Liver (tissue), 9 donors: Measurements from ENCODE around the gene HLCS. TPM values are rescaled to one million over a fixed set of nuclear protein-coding genes. Genes with fewer than 3 reads are reported as not detected.

Source experiments
- DNase-seq: peaks from one replicate; pipeline ENCODE4 v3.0.0-alpha.2; 2017; ENCODE audit warnings: low spot score
- H3K27ac ChIP-seq, 2 donors: one replicate each; pipeline ENCODE4 v1.7.0; 2013; ENCODE audit warnings: inconsistent platforms in 2 of 2, low read length in 2 of 2, control low read depth in 1 of 2, low read depth in 1 of 2, mild to moderate bottlenecking in 1 of 2
- H3K27me3 ChIP-seq, 4 donors: one replicate each; pipeline versions ENCODE4 v1.6.1 to v1.7.0; 2013; ENCODE audit warnings: low read length in 3 of 4, inconsistent platforms in 1 of 4, mild to moderate bottlenecking in 1 of 4, moderate library complexity in 1 of 4; ENCODE audit not compliant: control insufficient read depth in 4 of 4, insufficient read depth in 4 of 4
- H3K36me3 ChIP-seq, 4 donors: one replicate each; pipeline versions ENCODE4 v1.6.1 to v1.7.0; 2013; ENCODE audit warnings: low read length in 3 of 4, mild to moderate bottlenecking in 3 of 4, low read depth in 1 of 4, moderate library complexity in 1 of 4; ENCODE audit not compliant: control insufficient read depth in 4 of 4, insufficient read depth in 3 of 4
- H3K4me1 ChIP-seq, 4 donors: one replicate each; pipeline versions ENCODE4 v1.6.1 to v1.7.0; 2013; ENCODE audit warnings: low read length in 3 of 4, mild to moderate bottlenecking in 3 of 4, moderate library complexity in 1 of 4; ENCODE audit not compliant: control insufficient read depth in 4 of 4, insufficient read depth in 4 of 4
- H3K4me3 ChIP-seq, 3 donors: one replicate each; pipeline versions ENCODE4 v1.6.1 to v1.7.0; 2013; ENCODE audit warnings: low read length in 3 of 3, control low read depth in 1 of 3, low read depth in 1 of 3, mild to moderate bottlenecking in 1 of 3
- H3K9ac ChIP-seq, 2 donors: one replicate each; pipeline ENCODE4 v1.7.0; 2013; ENCODE audit warnings: low read length in 2 of 2, mild to moderate bottlenecking in 2 of 2, moderate library complexity in 2 of 2, control low read depth in 1 of 2, low read depth in 1 of 2
- H3K9me3 ChIP-seq, 4 donors: one replicate each; pipeline versions ENCODE4 v1.6.1 to v1.7.0; 2013; ENCODE audit warnings: low read length in 3 of 4; ENCODE audit not compliant: control insufficient read depth in 4 of 4
- EGR1 ChIP-seq, 2 donors: IDR thresholded peaks; 2 replicates each; pipeline ENCODE4 v1.6.1; 2016 to 2018; ENCODE audit warnings: antibody characterized with exemption in 2 of 2, low read depth in 2 of 2
- FOXA1 ChIP-seq: IDR thresholded peaks from 2 replicates; pipeline ENCODE4 v1.6.1; 2016; ENCODE audit warnings: antibody characterized with exemption
- FOXA2 ChIP-seq: IDR thresholded peaks from 2 replicates; pipeline ENCODE4 v1.6.1; 2016; ENCODE audit warnings: antibody characterized with exemption
- GABPA ChIP-seq, 2 donors: IDR thresholded peaks in 1 of 2; conservative IDR thresholded peaks in 1 of 2; 2 replicates each; pipeline ENCODE4 v1.6.1; 2016; ENCODE audit warnings: antibody characterized with exemption in 2 of 2, mild to moderate bottlenecking in 1 of 2, moderate library complexity in 1 of 2
- HNF4A ChIP-seq, 2 donors: conservative IDR thresholded peaks; 2 replicates each; pipeline ENCODE4 v1.6.1; 2016; ENCODE audit warnings: antibody characterized with exemption in 2 of 2, mild to moderate bottlenecking in 2 of 2
- HNF4G ChIP-seq: IDR thresholded peaks from 2 replicates; pipeline ENCODE4 v1.6.1; 2016; ENCODE audit warnings: antibody characterized with exemption
- JUND ChIP-seq, 2 donors: IDR thresholded peaks; 2 replicates each; pipeline ENCODE4 v1.6.1; 2016; ENCODE audit warnings: antibody characterized with exemption in 2 of 2
- MAX ChIP-seq: IDR thresholded peaks from 2 replicates; pipeline ENCODE4 v1.6.1; 2016; ENCODE audit warnings: antibody characterized with exemption
- NR2F2 ChIP-seq: IDR thresholded peaks from 2 replicates; pipeline ENCODE4 v1.6.1; 2016; ENCODE audit warnings: antibody characterized with exemption
- RAD21 ChIP-seq, 2 donors: IDR thresholded peaks; 2 replicates each; pipeline ENCODE4 v1.6.1; 2016; ENCODE audit warnings: antibody characterized with exemption in 2 of 2, mild to moderate bottlenecking in 2 of 2
- RXRA ChIP-seq, 2 donors: IDR thresholded peaks; 2 replicates each; pipeline ENCODE4 v1.6.1; 2017 to 2018; ENCODE audit warnings: antibody characterized with exemption in 2 of 2, mild to moderate bottlenecking in 1 of 2
- SP1 ChIP-seq: IDR thresholded peaks from 2 replicates; pipeline ENCODE4 v1.6.1; 2018; ENCODE audit warnings: antibody characterized with exemption, mild to moderate bottlenecking
- TAF1 ChIP-seq: conservative IDR thresholded peaks from 2 replicates; pipeline ENCODE4 v1.6.1; 2016; ENCODE audit warnings: antibody characterized with exemption, mild to moderate bottlenecking
- YY1 ChIP-seq: IDR thresholded peaks from 2 replicates; pipeline ENCODE4 v1.6.1; 2016; ENCODE audit warnings: antibody characterized with exemption, mild to moderate bottlenecking
- ZBTB33 ChIP-seq: IDR thresholded peaks from 2 replicates; pipeline ENCODE4 v1.6.1; 2016; ENCODE audit warnings: antibody characterized with exemption
- WGBS: extraction: QIAGEN DNeasy Blood & Tissue Kit; methylation state at CpG from one replicate; pipeline ENCODE4 v1.1.7; 2013; 5-methylcytosine and 5-hydroxymethylcytosine counted together
- polyA plus RNA-seq, 2 donors: library from polyadenylated mRNA; stranded (reverse) in 1 of 2; unstranded in 1 of 2; fragments of 200-250 nt in 1 of 2; fragments of >200 nt in 1 of 2; fragmentation: Nextera tagmentation in 1 of 2; extraction: Ambion mirVana in 1 of 2; gene quantifications; one replicate each; pipeline versions ENCODE4 v1.2.1 to v1.2.3, GENCODE V29; 2013 to 2015
- total RNA-seq, 2 donors: library from RNA; depleted of rRNA; stranded (reverse); fragments of >200 nt; gene quantifications; one replicate each; pipeline ENCODE4 v1.2.3, GENCODE V29; 2014
- TF ChIP-seq, protein P1 (sequence below): fragments of 150-350 bp; IDR thresholded peaks from 2 replicates; pipeline ENCODE4 v1.5.1; 2017; ENCODE audit warnings: improper control_type of control experiment, low read depth, low read length; ENCODE audit not compliant: missing input control
- TF ChIP-seq, protein P2 (sequence below): IDR thresholded peaks from 2 replicates; pipeline ENCODE4 v1.6.1; 2016; ENCODE audit warnings: antibody characterized with exemption, mild to moderate bottlenecking
- TF ChIP-seq, protein P3 (sequence below): IDR thresholded peaks from 2 replicates; pipeline ENCODE4 v1.6.1; 2016; ENCODE audit warnings: antibody characterized with exemption
- donor health status: healthy.
- donor health status: healthy.
- donor health status: healthy.
- donor health status: healthy.
- donor health status: healthy.

The HLCS gene
- total RNA-seq: 10 to 100 TPM in 1 of 2 donors, 1 to 10 TPM in 1; 8.1 to 22.5 TPM
- 1 to 10 TPM; 6.6 to 8.4 TPM for polyA plus RNA-seq

GRCh38 chr21:36966066-36966820 lies at the start of gene HLCS:
Gene HLCS (minus strand): TSS chr21:36966669. CDS start chr21:36966638, 31 bp downstream.
- peaks cover 0 to 15% (median 4%) of the 10 kb centered on the region in 4 donors for H3K4me1 ChIP-seq
- H3K36me3 ChIP-seq: peaks cover 0 to under 1% (median 0%) of the 10 kb centered on the region in 4 donors
- under 1% methylated on average over 101 of the region's 101 CpGs for whole genome bisulfite sequencing
- H3K27ac ChIP-seq: peak within 1 kb of the TSS; percentile 73 to 79
- H3K9me3 ChIP-seq: no peaks in the 10 kb centered on the region
- DNase-seq: peak; percentile 62
- peak within 1 kb of the TSS; percentile 45 to 84 (median 73) for H3K4me3 ChIP-seq
- no peaks in the 10 kb centered on the region for H3K27me3 ChIP-seq
- peak within 1 kb of the TSS; percentile 21 to 43 for H3K9ac ChIP-seq
- TF ChIP-seq HNF4G: no peak

- TF ChIP-seq HNF4A (conservative IDR thresholded peaks at IDR 0.05): peak; percentile 21 to 63
- no peak for TF ChIP-seq HNF4G
- TF ChIP-seq EGR1 (IDR thresholded peaks at IDR 0.05; ENCODE audit: low read depth in 2 of 2): no peak
- TF ChIP-seq FOXA2: no peak
- TF ChIP-seq TAF1: no peak
- peak in 1 of 2 donors; percentile 79 for TF ChIP-seq RXRA (IDR thresholded peaks at IDR 0.05)
- TF ChIP-seq SP1: peak; percentile 48
- no peak for TF ChIP-seq NR2F2
- TF ChIP-seq FOXA1: no peak
- no peak for TF ChIP-seq JUND (IDR thresholded peaks at IDR 0.05)
- no peak for TF ChIP-seq GABPA (IDR thresholded peaks at IDR 0.05 in 1 of 2, conservative IDR thresholded peaks at IDR 0.05 in 1 of 2)
- TF ChIP-seq, protein P1, sequence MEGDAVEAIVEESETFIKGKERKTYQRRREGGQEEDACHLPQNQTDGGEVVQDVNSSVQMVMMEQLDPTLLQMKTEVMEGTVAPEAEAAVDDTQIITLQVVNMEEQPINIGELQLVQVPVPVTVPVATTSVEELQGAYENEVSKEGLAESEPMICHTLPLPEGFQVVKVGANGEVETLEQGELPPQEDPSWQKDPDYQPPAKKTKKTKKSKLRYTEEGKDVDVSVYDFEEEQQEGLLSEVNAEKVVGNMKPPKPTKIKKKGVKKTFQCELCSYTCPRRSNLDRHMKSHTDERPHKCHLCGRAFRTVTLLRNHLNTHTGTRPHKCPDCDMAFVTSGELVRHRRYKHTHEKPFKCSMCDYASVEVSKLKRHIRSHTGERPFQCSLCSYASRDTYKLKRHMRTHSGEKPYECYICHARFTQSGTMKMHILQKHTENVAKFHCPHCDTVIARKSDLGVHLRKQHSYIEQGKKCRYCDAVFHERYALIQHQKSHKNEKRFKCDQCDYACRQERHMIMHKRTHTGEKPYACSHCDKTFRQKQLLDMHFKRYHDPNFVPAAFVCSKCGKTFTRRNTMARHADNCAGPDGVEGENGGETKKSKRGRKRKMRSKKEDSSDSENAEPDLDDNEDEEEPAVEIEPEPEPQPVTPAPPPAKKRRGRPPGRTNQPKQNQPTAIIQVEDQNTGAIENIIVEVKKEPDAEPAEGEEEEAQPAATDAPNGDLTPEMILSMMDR: peak; percentile 90
- TF ChIP-seq MAX: peak; percentile 3
- peak; percentile 19 for TF ChIP-seq YY1
- TF ChIP-seq ZBTB33: no peak
- TF ChIP-seq RAD21 (IDR thresholded peaks at IDR 0.05): peak; percentile 89 to 92
- TF ChIP-seq, protein P2, sequence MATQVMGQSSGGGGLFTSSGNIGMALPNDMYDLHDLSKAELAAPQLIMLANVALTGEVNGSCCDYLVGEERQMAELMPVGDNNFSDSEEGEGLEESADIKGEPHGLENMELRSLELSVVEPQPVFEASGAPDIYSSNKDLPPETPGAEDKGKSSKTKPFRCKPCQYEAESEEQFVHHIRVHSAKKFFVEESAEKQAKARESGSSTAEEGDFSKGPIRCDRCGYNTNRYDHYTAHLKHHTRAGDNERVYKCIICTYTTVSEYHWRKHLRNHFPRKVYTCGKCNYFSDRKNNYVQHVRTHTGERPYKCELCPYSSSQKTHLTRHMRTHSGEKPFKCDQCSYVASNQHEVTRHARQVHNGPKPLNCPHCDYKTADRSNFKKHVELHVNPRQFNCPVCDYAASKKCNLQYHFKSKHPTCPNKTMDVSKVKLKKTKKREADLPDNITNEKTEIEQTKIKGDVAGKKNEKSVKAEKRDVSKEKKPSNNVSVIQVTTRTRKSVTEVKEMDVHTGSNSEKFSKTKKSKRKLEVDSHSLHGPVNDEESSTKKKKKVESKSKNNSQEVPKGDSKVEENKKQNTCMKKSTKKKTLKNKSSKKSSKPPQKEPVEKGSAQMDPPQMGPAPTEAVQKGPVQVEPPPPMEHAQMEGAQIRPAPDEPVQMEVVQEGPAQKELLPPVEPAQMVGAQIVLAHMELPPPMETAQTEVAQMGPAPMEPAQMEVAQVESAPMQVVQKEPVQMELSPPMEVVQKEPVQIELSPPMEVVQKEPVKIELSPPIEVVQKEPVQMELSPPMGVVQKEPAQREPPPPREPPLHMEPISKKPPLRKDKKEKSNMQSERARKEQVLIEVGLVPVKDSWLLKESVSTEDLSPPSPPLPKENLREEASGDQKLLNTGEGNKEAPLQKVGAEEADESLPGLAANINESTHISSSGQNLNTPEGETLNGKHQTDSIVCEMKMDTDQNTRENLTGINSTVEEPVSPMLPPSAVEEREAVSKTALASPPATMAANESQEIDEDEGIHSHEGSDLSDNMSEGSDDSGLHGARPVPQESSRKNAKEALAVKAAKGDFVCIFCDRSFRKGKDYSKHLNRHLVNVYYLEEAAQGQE: peak; percentile 25
- TF ChIP-seq, protein P3, sequence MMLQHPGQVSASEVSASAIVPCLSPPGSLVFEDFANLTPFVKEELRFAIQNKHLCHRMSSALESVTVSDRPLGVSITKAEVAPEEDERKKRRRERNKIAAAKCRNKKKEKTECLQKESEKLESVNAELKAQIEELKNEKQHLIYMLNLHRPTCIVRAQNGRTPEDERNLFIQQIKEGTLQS: no peak
- Histone ChIP-seq H3K27ac (peak overlapping the region in 1 of 2 donors; percentile 64), H3K9ac (no peak overlapping the region), H3K27me3 (no peaks in the 10 kb centered on the region), H3K4me3 (peak overlapping the region; percentile 48 to 67 (median 64)), H3K36me3 (no peaks in the 10 kb centered on the region), H3K9me3 (no peaks in the 10 kb centered on the region), H3K4me1 (peaks cover 5 to 21% (median 14%) of the 10 kb centered on the region in 4 donors)
- DNase-seq: peak; percentile 83
- 5% methylated on average over 30 of the region's 30 CpGs for WGBS
Observed at GRCh38 chr21:37009740-37010341, 43.4 kb upstream of the HLCS start.
